ENCODE data around the gene MRC2.

MRC2 gene

GRCh38 chr17:62625184-62625869 lies 2.1 kb upstream of the MRC2 start:
- TF ChIP-seq EZH2phosphoT487 (IDR thresholded peaks at IDR 0.05; ENCODE audit: borderline replicate concordance): no peak
- TF ChIP-seq CTCF (conservative IDR thresholded peaks at IDR 0.05; ENCODE audit: low read length): no peak
- Histone ChIP-seq H3K4me1 (ENCODE audit: insufficient read depth, low read length, poor library complexity, severe bottlenecking) (peaks cover 13% of the 10 kb centered on the region), H3K9ac (ENCODE audit: low read depth, low read length, poor library complexity, severe bottlenecking) (no peak overlapping the region), H3K27me3 (ENCODE audit: insufficient read depth, low read length, poor library complexity, severe bottlenecking) (no peaks in the 10 kb centered on the region), H3K79me2 (ENCODE audit: insufficient read depth, low read length) (no peaks in the 10 kb centered on the region; the same call in 1 of the 2 replicates), H4K20me1 (ENCODE audit: insufficient read depth, low read length, poor library complexity, severe bottlenecking) (no peaks in the 10 kb centered on the region), H3K4me3 (ENCODE audit: low read length, poor library complexity, severe bottlenecking) (no peak overlapping the region), H2AFZ (ENCODE audit: low read length) (no peak overlapping the region), H3K36me3 (ENCODE audit: insufficient read depth, low read length) (no peaks in the 10 kb centered on the region), H3F3A (ENCODE audit: low read depth) (no peaks in the 10 kb centered on the region), H3K9me2 (replicated peaks; ENCODE audit: low read depth, low read length) (no peaks in the 10 kb centered on the region), H3K4me2 (ENCODE audit: low read depth, low read length, poor library complexity, severe bottlenecking) (no peak overlapping the region), H3K9me3 (ENCODE audit: insufficient read depth, low read depth, low read length) (no peaks in the 10 kb centered on the region)

- no peak overlapping the region for H3K9ac ChIP-seq (ENCODE audit: low read depth, low read length, poor library complexity, severe bottlenecking)
- H3K27me3 ChIP-seq (ENCODE audit: insufficient read depth, low read length, poor library complexity, severe bottlenecking): no peaks in the 10 kb centered on the region
- H3F3A ChIP-seq (ENCODE audit: low read depth): no peaks in the 10 kb centered on the region
- H3K4me3 ChIP-seq (ENCODE audit: low read length, poor library complexity, severe bottlenecking): no peak overlapping the region
- H2AFZ ChIP-seq (ENCODE audit: low read length): no peak overlapping the region
- H3K9me3 ChIP-seq (ENCODE audit: insufficient read depth, low read depth, low read length): no peaks in the 10 kb centered on the region
- no peaks in the 10 kb centered on the region for H3K36me3 ChIP-seq (ENCODE audit: insufficient read depth, low read length)
- no peak overlapping the region for H3K4me2 ChIP-seq (ENCODE audit: low read depth, low read length, poor library complexity, severe bottlenecking)
- no peak for TF ChIP-seq EZH2phosphoT487 (IDR thresholded peaks at IDR 0.05; ENCODE audit: borderline replicate concordance)
- TF ChIP-seq CTCF (conservative IDR thresholded peaks at IDR 0.05; ENCODE audit: low read length): no peak
- H4K20me1 ChIP-seq (ENCODE audit: insufficient read depth, low read length, poor library complexity, severe bottlenecking): no peaks in the 10 kb centered on the region
- H3K9me2 ChIP-seq (replicated peaks; ENCODE audit: low read depth, low read length): no peaks in the 10 kb centered on the region
- H3K79me2 ChIP-seq (ENCODE audit: insufficient read depth, low read length): no peaks in the 10 kb centered on the region; the same call in 1 of the 2 replicates
- H3K4me1 ChIP-seq (ENCODE audit: insufficient read depth, low read length, poor library complexity, severe bottlenecking): peaks cover 13% of the 10 kb centered on the region
These were observed 1.6 kb upstream of the MRC2 start for GRCh38 chr17:62625870-62626200.

GRCh38 chr17:62626719-62627218 lies 701 bp upstream of the MRC2 start:
- no peaks in the 10 kb centered on the region for H3K36me3 ChIP-seq (ENCODE audit: insufficient read depth, low read length)
- no peaks in the 10 kb centered on the region; the same call in 1 of the 2 replicates for H3K79me2 ChIP-seq (ENCODE audit: insufficient read depth, low read length)
- peak overlapping the region; percentile 85 for H3K4me3 ChIP-seq (ENCODE audit: low read length, poor library complexity, severe bottlenecking)
- peak overlapping the region; percentile 94 for H2AFZ ChIP-seq (ENCODE audit: low read length)
- peaks cover 13% of the 10 kb centered on the region for H3K4me1 ChIP-seq (ENCODE audit: insufficient read depth, low read length, poor library complexity, severe bottlenecking)
- no peaks in the 10 kb centered on the region for H4K20me1 ChIP-seq (ENCODE audit: insufficient read depth, low read length, poor library complexity, severe bottlenecking)
- no peaks in the 10 kb centered on the region for H3F3A ChIP-seq (ENCODE audit: low read depth)
- TF ChIP-seq EZH2phosphoT487 (IDR thresholded peaks at IDR 0.05; ENCODE audit: borderline replicate concordance) (no peak), CTCF (conservative IDR thresholded peaks at IDR 0.05; ENCODE audit: low read length) (no peak)
- peak overlapping the region; percentile 76 for H3K4me2 ChIP-seq (ENCODE audit: low read depth, low read length, poor library complexity, severe bottlenecking)
- H3K9ac ChIP-seq (ENCODE audit: low read depth, low read length, poor library complexity, severe bottlenecking): peak overlapping the region; percentile 70
- no peaks in the 10 kb centered on the region for H3K27me3 ChIP-seq (ENCODE audit: insufficient read depth, low read length, poor library complexity, severe bottlenecking)
- no peaks in the 10 kb centered on the region for H3K9me2 ChIP-seq (replicated peaks; ENCODE audit: low read depth, low read length)
- no peaks in the 10 kb centered on the region for H3K9me3 ChIP-seq (ENCODE audit: insufficient read depth, low read depth, low read length)

Data from Loucy (cell line).